Body of pancreas (tissue), 4 donors: ENCODE results near the gene CEP89. TPM values are rescaled to one million over a fixed set of nuclear protein-coding genes. Genes with fewer than 3 reads are reported as not detected.

Experiments used
- ATAC-seq: fragments of 150-250 bp; one replicate; pipeline ENCODE4 v1.9.1; 2016
- DNase-seq, 4 donors: peaks; one replicate each; pipeline ENCODE4 v3.0.0-alpha.2; 2019
- H3K27ac ChIP-seq, 4 donors: fragments of 200-600 bp; sonication (generic); 1 replicate in 3 of 4; 2 replicates in 1 of 4; pipeline versions ENCODE4 v1.5.1 to v1.6.1; 2016 to 2019; ENCODE audit warnings: mild to moderate bottlenecking in 1 of 4, mixed read lengths in 1 of 4, moderate library complexity in 1 of 4
- H3K27me3 ChIP-seq, 2 donors: fragments of 200-600 bp; sonication (generic); one replicate each; pipeline ENCODE4 v1.6.0; 2016; ENCODE audit warnings: mild to moderate bottlenecking in 1 of 2
- H3K36me3 ChIP-seq, 2 donors: fragments of 200-600 bp; sonication (generic); replicated peaks in 1 of 2; 2 replicates each; pipeline ENCODE4 v1.5.1; 2016; ENCODE audit warnings: low read depth in 2 of 2; ENCODE audit not compliant: insufficient read depth in 1 of 2
- H3K4me1 ChIP-seq: fragments of 200-600 bp; sonication (generic); one replicate; pipeline ENCODE4 v1.6.0; 2016
- H3K4me3 ChIP-seq, 2 donors: fragments of 200-600 bp; sonication (generic); 1 replicate in 1 of 2; 2 replicates in 1 of 2; pipeline ENCODE4 v1.5.1; 2016 to 2019
- H3K9me3 ChIP-seq, 3 donors: fragments of 200-600 bp; sonication (generic); 1 replicate in 2 of 3; 2 replicates in 1 of 3; pipeline ENCODE4 v1.5.1; 2016
- POLR2A ChIP-seq, 3 donors: fragments of 450-650 bp; IDR thresholded peaks; one replicate each; pipeline ENCODE4 v1.6.1; 2016; ENCODE audit warnings: antibody characterized with exemption in 3 of 3, mild to moderate bottlenecking in 2 of 3
- WGBS, 2 donors: methylation state at CpG; one replicate each; pipeline ENCODE4 v1.1.5; 2017; 5-methylcytosine and 5-hydroxymethylcytosine counted together
- intact Hi-C: fragments of 100-400 bp; cut with DNase I; formaldehyde crosslinking; loops from one replicate; pipeline ENCODE4 v1.15.1; 2023
- total RNA-seq, 2 donors: library from RNA; depleted of rRNA; stranded (reverse); fragments of >200 nt; gene quantifications; one replicate each; pipeline ENCODE4 v1.1.0, GENCODE V29; 2016
- TF ChIP-seq, protein P1 (sequence below), 7 experiments: fragments of 450-650 bp in 4 of 7; fragments of 200-600 bp in 3 of 7; sonication (generic) in 3 of 7; IDR thresholded peaks; one replicate each; pipeline ENCODE4 v1.5.1; 2016 to 2019; ENCODE audit warnings: antibody characterized with exemption in 7 of 7

The CEP89 gene
- total RNA-seq, 2 donors from 2014 or later: 7.8 to 8.6 TPM

DNA sequence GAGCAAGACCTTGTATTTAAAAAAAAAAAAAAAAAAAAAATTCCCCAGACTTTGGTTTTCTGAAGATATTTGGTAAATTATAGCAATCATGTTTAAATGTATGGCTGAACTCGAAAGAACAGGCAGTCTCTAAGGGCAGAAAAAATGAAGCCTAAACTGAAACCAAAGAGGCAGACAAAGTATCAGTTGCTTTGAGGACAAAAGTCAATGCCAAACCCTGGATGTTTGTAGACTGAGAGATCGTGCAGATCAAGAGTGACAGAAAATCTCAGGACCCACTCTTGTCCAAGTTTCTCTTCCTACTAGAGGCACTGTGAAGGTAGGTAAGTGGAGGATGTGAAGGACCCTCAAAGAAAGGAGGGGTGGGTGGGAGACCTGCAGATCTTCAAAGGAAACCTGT, 91.1 kb downstream of the CEP89 start:
- no peak for TF ChIP-seq POLR2A (IDR thresholded peaks at IDR 0.05)
- TF ChIP-seq, protein P1, sequence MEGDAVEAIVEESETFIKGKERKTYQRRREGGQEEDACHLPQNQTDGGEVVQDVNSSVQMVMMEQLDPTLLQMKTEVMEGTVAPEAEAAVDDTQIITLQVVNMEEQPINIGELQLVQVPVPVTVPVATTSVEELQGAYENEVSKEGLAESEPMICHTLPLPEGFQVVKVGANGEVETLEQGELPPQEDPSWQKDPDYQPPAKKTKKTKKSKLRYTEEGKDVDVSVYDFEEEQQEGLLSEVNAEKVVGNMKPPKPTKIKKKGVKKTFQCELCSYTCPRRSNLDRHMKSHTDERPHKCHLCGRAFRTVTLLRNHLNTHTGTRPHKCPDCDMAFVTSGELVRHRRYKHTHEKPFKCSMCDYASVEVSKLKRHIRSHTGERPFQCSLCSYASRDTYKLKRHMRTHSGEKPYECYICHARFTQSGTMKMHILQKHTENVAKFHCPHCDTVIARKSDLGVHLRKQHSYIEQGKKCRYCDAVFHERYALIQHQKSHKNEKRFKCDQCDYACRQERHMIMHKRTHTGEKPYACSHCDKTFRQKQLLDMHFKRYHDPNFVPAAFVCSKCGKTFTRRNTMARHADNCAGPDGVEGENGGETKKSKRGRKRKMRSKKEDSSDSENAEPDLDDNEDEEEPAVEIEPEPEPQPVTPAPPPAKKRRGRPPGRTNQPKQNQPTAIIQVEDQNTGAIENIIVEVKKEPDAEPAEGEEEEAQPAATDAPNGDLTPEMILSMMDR (IDR thresholded peaks at IDR 0.05): no peak
- no peaks in the 10 kb centered on the region for H3K9me3 ChIP-seq
- intact Hi-C loops: no loop called here
- WGBS, 2 donors: 72 to 78% methylated on average over 2 of the region's 2 CpGs
- no peaks in the 10 kb centered on the region for H3K27me3 ChIP-seq
- no peak for DNase-seq
- H3K4me1 ChIP-seq: no peaks in the 10 kb centered on the region
- no peak for ATAC-seq
- H3K4me3 ChIP-seq: no peak overlapping the region
- H3K36me3 ChIP-seq: no peaks in the 10 kb centered on the region
- no peak overlapping the region for H3K27ac ChIP-seq

- Histone ChIP-seq H3K4me3 (no peak overlapping the region), H3K27me3 (no peaks in the 10 kb centered on the region), H3K27ac (no peak overlapping the region), H3K9me3 (no peaks in the 10 kb centered on the region), H3K36me3 (no peaks in the 10 kb centered on the region), H3K4me1 (no peaks in the 10 kb centered on the region)
- TF ChIP-seq, protein P1 (IDR thresholded peaks at IDR 0.05): no peak
- TF ChIP-seq POLR2A (IDR thresholded peaks at IDR 0.05): no peak
- ATAC-seq: no peak
- DNase-seq: no peak
- intact Hi-C loops: no loop called here
- 92 to 94% methylated on average over 6 to 8 of the region's 8 CpGs for WGBS, 2 donors
Measured at GRCh38 chr19:32879741-32880140, 92.0 kb downstream of the CEP89 start.

- H3K4me1 ChIP-seq: no peaks in the 10 kb centered on the region
- no peak overlapping the region for H3K27ac ChIP-seq
- no peaks in the 10 kb centered on the region for H3K36me3 ChIP-seq
- intact Hi-C loops: no loop called here
- no peak for ATAC-seq
- H3K9me3 ChIP-seq: no peaks in the 10 kb centered on the region
- whole genome bisulfite sequencing, 2 donors: 92 to 96% methylated on average over 9 to 12 of the region's 12 CpGs
- no peak for DNase-seq
- no peaks in the 10 kb centered on the region for H3K27me3 ChIP-seq
- TF ChIP-seq, protein P1 (IDR thresholded peaks at IDR 0.05): no peak
- TF ChIP-seq POLR2A (IDR thresholded peaks at IDR 0.05): no peak
- no peak overlapping the region for H3K4me3 ChIP-seq
Measured at GRCh38 chr19:32878988-32879387, 92.8 kb downstream of the CEP89 start.

- 94 to 96% methylated on average over 11 to 14 of the region's 14 CpGs for WGBS, 2 donors
- TF ChIP-seq POLR2A (IDR thresholded peaks at IDR 0.05): no peak
- TF ChIP-seq, protein P1 (IDR thresholded peaks at IDR 0.05): no peak
- Histone ChIP-seq H3K9me3 (no peaks in the 10 kb centered on the region), H3K4me1 (no peaks in the 10 kb centered on the region), H3K27me3 (no peaks in the 10 kb centered on the region), H3K36me3 (no peaks in the 10 kb centered on the region), H3K27ac (no peak overlapping the region), H3K4me3 (no peak overlapping the region)
- intact Hi-C loops: no loop called here
- no peak for ATAC-seq
- DNase-seq: no peak
Measured at GRCh38 chr19:32877977-32878745, 93.6 kb downstream of the CEP89 start.
